ENCODE measurements around the gene SLC46A2.
A peak's percentile ranks its signal among the peaks of the same experiment; 100 is the strongest.

The SLC46A2 gene

GRCh38 chr9:112842555-112842954, 48.1 kb downstream of the SLC46A2 start:
- DNase-seq, result no peak
- Mint-ChIP-seq H3K36me3 (ENCODE audit: low read depth) (peaks cover 33% of the 10 kb centered on the region), H3K9me3 (peaks cover 12% of the 10 kb centered on the region), H3K27ac (no peak overlapping the region), H3K4me1 (peaks cover 5% of the 10 kb centered on the region), H3K4me3 (no peak overlapping the region), H3K27me3 (ENCODE audit: low read depth, poor library complexity) (peaks cover 9% of the 10 kb centered on the region)
- TF ChIP-seq CTCF (IDR thresholded peaks at IDR 0.05), result no peak

GRCh38 chr9:112841261-112841660, 49.4 kb downstream of the SLC46A2 start:
- Mint-ChIP-seq H3K27me3 (ENCODE audit: low read depth, poor library complexity) (peaks cover 9% of the 10 kb centered on the region), H3K4me1 (peaks cover 12% of the 10 kb centered on the region), H3K4me3 (no peak overlapping the region), H3K27ac (peak overlapping the region; percentile 29), H3K36me3 (ENCODE audit: low read depth) (peaks cover 44% of the 10 kb centered on the region), H3K9me3 (peaks cover 12% of the 10 kb centered on the region)
- DNase-seq, result no peak
- no peak for TF ChIP-seq CTCF (IDR thresholded peaks at IDR 0.05)

- TF ChIP-seq CTCF (IDR thresholded peaks at IDR 0.05), result no peak
- H3K27me3 Mint-ChIP-seq (ENCODE audit: low read depth, poor library complexity), result peaks cover 9% of the 10 kb centered on the region
- H3K27ac Mint-ChIP-seq, result no peak overlapping the region
- peaks cover 12% of the 10 kb centered on the region for H3K9me3 Mint-ChIP-seq
- no peak for DNase-seq
- peaks cover 14% of the 10 kb centered on the region for H3K4me1 Mint-ChIP-seq
- H3K36me3 Mint-ChIP-seq (ENCODE audit: low read depth), result peaks cover 54% of the 10 kb centered on the region
- H3K4me3 Mint-ChIP-seq, result no peak overlapping the region
Measured at GRCh38 chr9:112839331-112839730, 51.3 kb downstream of the SLC46A2 start.

GRCh38 chr9:112838342-112838741, 52.3 kb downstream of the SLC46A2 start:
- Mint-ChIP-seq H3K4me3 (no peak overlapping the region), H3K9me3 (peaks cover 12% of the 10 kb centered on the region), H3K36me3 (ENCODE audit: low read depth) (peaks cover 60% of the 10 kb centered on the region), H3K27me3 (ENCODE audit: low read depth, poor library complexity) (peaks cover 5% of the 10 kb centered on the region), H3K4me1 (peaks cover 14% of the 10 kb centered on the region), H3K27ac (no peak overlapping the region)
- no peak for TF ChIP-seq CTCF (IDR thresholded peaks at IDR 0.05)
- DNase-seq, result no peak

GRCh38 chr9:112836394-112836793, 54.3 kb downstream of the SLC46A2 start:
- Mint-ChIP-seq H3K27ac (peak overlapping the region; percentile 29), H3K4me3 (no peak overlapping the region), H3K36me3 (ENCODE audit: low read depth) (peaks cover 60% of the 10 kb centered on the region), H3K9me3 (peaks cover 12% of the 10 kb centered on the region), H3K4me1 (peaks cover 14% of the 10 kb centered on the region), H3K27me3 (ENCODE audit: low read depth, poor library complexity) (no peaks in the 10 kb centered on the region)
- TF ChIP-seq CTCF (IDR thresholded peaks at IDR 0.05), result no peak
- DNase-seq, result no peak

- Mint-ChIP-seq H3K27me3 (ENCODE audit: low read depth, poor library complexity) (no peaks in the 10 kb centered on the region), H3K9me3 (peaks cover 1% of the 10 kb centered on the region), H3K4me1 (peaks cover 14% of the 10 kb centered on the region), H3K27ac (no peak overlapping the region), H3K4me3 (no peak overlapping the region), H3K36me3 (ENCODE audit: low read depth) (peaks cover 37% of the 10 kb centered on the region)
- no peak for DNase-seq
- TF ChIP-seq CTCF (IDR thresholded peaks at IDR 0.05), result no peak
Measured at GRCh38 chr9:112833081-112833480, 57.6 kb downstream of the SLC46A2 start.

Data from nephron progenitor cell (in vitro differentiated cells).